ENCODE results near the gene PPP1R8.
"Not testable (repeated sequence)": the region's sequence is repeated elsewhere in the genome, so short reads cannot be mapped to it uniquely, and the experiment has no call there.

DNA sequence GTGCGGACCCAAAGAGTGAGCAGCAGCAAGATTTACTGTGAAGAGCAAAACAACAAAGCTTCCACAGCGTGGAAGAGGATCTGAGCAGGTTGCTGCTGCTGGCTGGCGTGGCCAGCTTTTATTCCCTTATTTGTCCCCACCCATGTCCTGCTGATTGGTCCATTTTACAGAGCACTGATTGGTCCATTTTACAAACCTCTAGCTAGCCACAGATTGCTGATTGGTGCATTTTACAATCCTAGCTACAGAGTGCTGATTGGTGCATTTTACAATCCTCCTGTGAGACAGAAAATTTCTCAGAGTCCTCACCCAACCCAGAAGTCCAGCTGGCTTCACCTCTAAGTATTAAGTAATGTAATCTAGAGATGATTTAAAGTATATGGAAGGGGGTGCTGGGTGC is 40.3 kb upstream of the PPP1R8 start:
- TF ChIP-seq POLR2AphosphoS5 (IDR thresholded peaks at IDR 0.05; ENCODE audit: low read length); ATF2 (IDR thresholded peaks at IDR 0.05; ENCODE audit: low read length); EZH2 (IDR thresholded peaks at IDR 0.05; ENCODE audit: borderline replicate concordance, control insufficient read depth, low read depth, low read length); PKNOX1 (IDR thresholded peaks at IDR 0.05); SPI1 (IDR thresholded peaks at IDR 0.05; ENCODE audit: borderline replicate concordance, insufficient read depth, low read depth, low read length); ZBED1 (IDR thresholded peaks at IDR 0.05; ENCODE audit: borderline replicate concordance); HDAC6 (IDR thresholded peaks at IDR 0.05; ENCODE audit: unreplicated experiment): not testable (repeated sequence)
- TF ChIP-seq, protein P1, sequence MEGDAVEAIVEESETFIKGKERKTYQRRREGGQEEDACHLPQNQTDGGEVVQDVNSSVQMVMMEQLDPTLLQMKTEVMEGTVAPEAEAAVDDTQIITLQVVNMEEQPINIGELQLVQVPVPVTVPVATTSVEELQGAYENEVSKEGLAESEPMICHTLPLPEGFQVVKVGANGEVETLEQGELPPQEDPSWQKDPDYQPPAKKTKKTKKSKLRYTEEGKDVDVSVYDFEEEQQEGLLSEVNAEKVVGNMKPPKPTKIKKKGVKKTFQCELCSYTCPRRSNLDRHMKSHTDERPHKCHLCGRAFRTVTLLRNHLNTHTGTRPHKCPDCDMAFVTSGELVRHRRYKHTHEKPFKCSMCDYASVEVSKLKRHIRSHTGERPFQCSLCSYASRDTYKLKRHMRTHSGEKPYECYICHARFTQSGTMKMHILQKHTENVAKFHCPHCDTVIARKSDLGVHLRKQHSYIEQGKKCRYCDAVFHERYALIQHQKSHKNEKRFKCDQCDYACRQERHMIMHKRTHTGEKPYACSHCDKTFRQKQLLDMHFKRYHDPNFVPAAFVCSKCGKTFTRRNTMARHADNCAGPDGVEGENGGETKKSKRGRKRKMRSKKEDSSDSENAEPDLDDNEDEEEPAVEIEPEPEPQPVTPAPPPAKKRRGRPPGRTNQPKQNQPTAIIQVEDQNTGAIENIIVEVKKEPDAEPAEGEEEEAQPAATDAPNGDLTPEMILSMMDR (IDR thresholded peaks at IDR 0.05 in 2 of 3, conservative IDR thresholded peaks at IDR 0.05 in 1 of 3; ENCODE audit: control insufficient read depth in 2 of 3, extremely low read depth in 1 of 3, insufficient read depth in 1 of 3, low read depth in 3 of 3, low read length in 3 of 3), result not testable (repeated sequence)
- TF ChIP-seq, protein P2, sequence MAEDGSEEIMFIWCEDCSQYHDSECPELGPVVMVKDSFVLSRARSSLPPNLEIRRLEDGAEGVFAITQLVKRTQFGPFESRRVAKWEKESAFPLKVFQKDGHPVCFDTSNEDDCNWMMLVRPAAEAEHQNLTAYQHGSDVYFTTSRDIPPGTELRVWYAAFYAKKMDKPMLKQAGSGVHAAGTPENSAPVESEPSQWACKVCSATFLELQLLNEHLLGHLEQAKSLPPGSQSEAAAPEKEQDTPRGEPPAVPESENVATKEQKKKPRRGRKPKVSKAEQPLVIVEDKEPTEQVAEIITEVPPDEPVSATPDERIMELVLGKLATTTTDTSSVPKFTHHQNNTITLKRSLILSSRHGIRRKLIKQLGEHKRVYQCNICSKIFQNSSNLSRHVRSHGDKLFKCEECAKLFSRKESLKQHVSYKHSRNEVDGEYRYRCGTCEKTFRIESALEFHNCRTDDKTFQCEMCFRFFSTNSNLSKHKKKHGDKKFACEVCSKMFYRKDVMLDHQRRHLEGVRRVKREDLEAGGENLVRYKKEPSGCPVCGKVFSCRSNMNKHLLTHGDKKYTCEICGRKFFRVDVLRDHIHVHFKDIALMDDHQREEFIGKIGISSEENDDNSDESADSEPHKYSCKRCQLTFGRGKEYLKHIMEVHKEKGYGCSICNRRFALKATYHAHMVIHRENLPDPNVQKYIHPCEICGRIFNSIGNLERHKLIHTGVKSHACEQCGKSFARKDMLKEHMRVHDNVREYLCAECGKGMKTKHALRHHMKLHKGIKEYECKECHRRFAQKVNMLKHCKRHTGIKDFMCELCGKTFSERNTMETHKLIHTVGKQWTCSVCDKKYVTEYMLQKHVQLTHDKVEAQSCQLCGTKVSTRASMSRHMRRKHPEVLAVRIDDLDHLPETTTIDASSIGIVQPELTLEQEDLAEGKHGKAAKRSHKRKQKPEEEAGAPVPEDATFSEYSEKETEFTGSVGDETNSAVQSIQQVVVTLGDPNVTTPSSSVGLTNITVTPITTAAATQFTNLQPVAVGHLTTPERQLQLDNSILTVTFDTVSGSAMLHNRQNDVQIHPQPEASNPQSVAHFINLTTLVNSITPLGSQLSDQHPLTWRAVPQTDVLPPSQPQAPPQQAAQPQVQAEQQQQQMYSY (CRISPR knock-in tag; IDR thresholded peaks at IDR 0.05), result not testable (repeated sequence)
